WTC11 (cell line): ENCODE measurements around the gene FOXC2. TPM values are rescaled to one million over a fixed set of nuclear protein-coding genes. Genes with fewer than 3 reads are reported as not detected.

ENCODE experiments used
- ATAC-seq: fragments of 200-7000 bp; cut with Tn5 transposase; 2 replicates; pipeline ENCODE4 v1.10.0; 2021; ENCODE audit warnings: mild to moderate bottlenecking, moderate library complexity
- CTCF ChIA-PET: fragments of 300-600 bp; sonication (Branson Sonifier 250); formaldehyde crosslinking; loops from one replicate; lab custom pipeline; 2021; ENCODE audit warnings: antibody characterized with exemption; lab: Charles Lee
- POLR2A ChIA-PET: fragments of 350-600 bp; sonication (Branson Sonifier 250); formaldehyde crosslinking; loops from one replicate; lab custom pipeline; 2021; ENCODE audit warnings: antibody characterized with exemption; lab: Charles Lee
- DNase-seq: peaks from one replicate; pipeline ENCODE4 v3.0.0; 2021; ENCODE audit warnings: low spot score
- H3K27ac Mint-ChIP-seq: 2 replicates; pipeline ENCODE4 v1.8.0; 2021; ENCODE audit warnings: mixed read lengths
- H3K27me3 Mint-ChIP-seq: 2 replicates; pipeline ENCODE4 v1.8.0; 2021; ENCODE audit warnings: low read depth, mild to moderate bottlenecking, moderate library complexity, mixed read lengths
- H3K36me3 Mint-ChIP-seq: 2 replicates; pipeline ENCODE4 v1.8.0; 2021; ENCODE audit warnings: mixed read lengths
- H3K4me1 Mint-ChIP-seq: 2 replicates; pipeline ENCODE4 v1.8.0; 2022; ENCODE audit warnings: mixed read lengths
- H3K4me3 Mint-ChIP-seq: 2 replicates; pipeline ENCODE4 v1.8.0; 2021; ENCODE audit warnings: mild to moderate bottlenecking, moderate library complexity, mixed read lengths
- H3K9me3 Mint-ChIP-seq: 2 replicates; pipeline ENCODE4 v1.8.0; 2021; ENCODE audit warnings: mixed read lengths
- E2F5 ChIP-seq: sonication (generic); formaldehyde crosslinking; IDR thresholded peaks from 2 replicates; pipeline ENCODE4 v1.8.1; 2022; ENCODE audit warnings: mild to moderate bottlenecking, moderate library complexity, missing genetic modification reagents
- ERG ChIP-seq: fragments of 250-450 bp; sonication (Bioruptor Pico); IDR thresholded peaks from 2 replicates; pipeline ENCODE4 v1.8.0; 2021; ENCODE audit warnings: mild to moderate bottlenecking
- GTF2I ChIP-seq: fragments of 250-450 bp; sonication (Bioruptor Pico); conservative IDR thresholded peaks from 2 replicates; pipeline ENCODE4 v1.4.0; 2021; ENCODE audit warnings: mild to moderate bottlenecking
- IRF2 ChIP-seq: sonication (generic); formaldehyde crosslinking; IDR thresholded peaks from 2 replicates; pipeline ENCODE4 v1.8.0; 2022; ENCODE audit warnings: low read depth, missing genetic modification reagents, borderline replicate concordance
- NFYB ChIP-seq: sonication (generic); formaldehyde crosslinking; conservative IDR thresholded peaks from 2 replicates; pipeline ENCODE4 v1.8.0; 2022; ENCODE audit warnings: low read depth, missing genetic modification reagents
- PRRX2 ChIP-seq: fragments of 250-450 bp; sonication (Bioruptor Pico); IDR thresholded peaks from 2 replicates; pipeline ENCODE4 v1.8.0; 2021; ENCODE audit warnings: mild to moderate bottlenecking
- RORB ChIP-seq: fragments of 250-450 bp; sonication (Bioruptor Pico); IDR thresholded peaks from 2 replicates; pipeline ENCODE4 v1.9.0; 2021; ENCODE audit warnings: mild to moderate bottlenecking
- SMAD4 ChIP-seq: sonication (generic); formaldehyde crosslinking; IDR thresholded peaks from 2 replicates; pipeline ENCODE4 v1.8.0; 2022; ENCODE audit warnings: mild to moderate bottlenecking, missing genetic modification reagents
- SOX15 ChIP-seq: fragments of 250-450 bp; sonication (Bioruptor Pico); IDR thresholded peaks from 2 replicates; pipeline ENCODE4 v1.9.0; 2021; ENCODE audit warnings: mild to moderate bottlenecking
- SP1 ChIP-seq: sonication (generic); formaldehyde crosslinking; conservative IDR thresholded peaks from 2 replicates; pipeline ENCODE4 v1.8.1; 2022; ENCODE audit warnings: missing genetic modification reagents
- TEAD1 ChIP-seq: sonication (generic); formaldehyde crosslinking; IDR thresholded peaks from 2 replicates; pipeline ENCODE4 v1.8.0; 2022; ENCODE audit warnings: mild to moderate bottlenecking, missing genetic modification reagents
- TEAD4 ChIP-seq: sonication (generic); formaldehyde crosslinking; IDR thresholded peaks from 2 replicates; pipeline ENCODE4 v1.8.0; 2022; ENCODE audit warnings: mild to moderate bottlenecking, missing genetic modification reagents
- TP53 ChIP-seq: sonication (generic); formaldehyde crosslinking; IDR thresholded peaks from 2 replicates; pipeline ENCODE4 v1.8.1; 2023; ENCODE audit warnings: mild to moderate bottlenecking, missing genetic modification reagents
- ZBTB43 ChIP-seq: sonication (generic); formaldehyde crosslinking; IDR thresholded peaks from 2 replicates; pipeline ENCODE4 v1.8.1; 2023; ENCODE audit warnings: mild to moderate bottlenecking, missing genetic modification reagents
- ZMAT4 ChIP-seq: fragments of 250-450 bp; sonication (Bioruptor Pico); IDR thresholded peaks from 2 replicates; pipeline ENCODE4 v1.9.0; 2021; ENCODE audit warnings: mild to moderate bottlenecking
- ZNF121 ChIP-seq: sonication (generic); formaldehyde crosslinking; IDR thresholded peaks from 2 replicates; pipeline ENCODE4 v1.8.0; 2023; ENCODE audit warnings: missing genetic modification reagents
- ZNF138 ChIP-seq: sonication (generic); formaldehyde crosslinking; conservative IDR thresholded peaks from 2 replicates; pipeline ENCODE4 v1.8.1; 2022; ENCODE audit warnings: mild to moderate bottlenecking, moderate library complexity, missing genetic modification reagents
- ZNF263 ChIP-seq: sonication (generic); formaldehyde crosslinking; IDR thresholded peaks from 2 replicates; pipeline ENCODE4 v1.8.1; 2022; ENCODE audit warnings: low read depth, mild to moderate bottlenecking, moderate library complexity, missing genetic modification reagents
- ZNF281 ChIP-seq: sonication (generic); formaldehyde crosslinking; IDR thresholded peaks from 2 replicates; pipeline ENCODE4 v1.8.0; 2023; ENCODE audit warnings: mild to moderate bottlenecking, missing genetic modification reagents
- ZNF512 ChIP-seq: sonication (generic); formaldehyde crosslinking; IDR thresholded peaks from 2 replicates; pipeline ENCODE4 v1.8.1; 2022; ENCODE audit warnings: missing genetic modification reagents, borderline replicate concordance
- ZNF671 ChIP-seq: fragments of 250-450 bp; sonication (Bioruptor Pico); IDR thresholded peaks from 2 replicates; pipeline ENCODE4 v1.8.0; 2021; ENCODE audit warnings: mild to moderate bottlenecking
- total RNA-seq: library from RNA; stranded (reverse); gene quantifications from 3 replicates; pipeline ENCODE4 v1.2.3, GENCODE V29; 2021
- TF ChIP-seq, protein P1 (sequence below): sonication (generic); formaldehyde crosslinking; IDR thresholded peaks from 2 replicates; pipeline ENCODE4 v1.8.0; 2022; ENCODE audit warnings: mild to moderate bottlenecking, missing genetic modification reagents
- TF ChIP-seq, protein P2 (sequence below): fragments of 250-450 bp; sonication (Bioruptor Pico); conservative IDR thresholded peaks from 2 replicates; pipeline ENCODE4 v1.9.0; 2021; ENCODE audit warnings: mild to moderate bottlenecking

FOXC2 gene
- total RNA-seq, 1 experiment from 2014 or later: 0.28 TPM

DNA sequence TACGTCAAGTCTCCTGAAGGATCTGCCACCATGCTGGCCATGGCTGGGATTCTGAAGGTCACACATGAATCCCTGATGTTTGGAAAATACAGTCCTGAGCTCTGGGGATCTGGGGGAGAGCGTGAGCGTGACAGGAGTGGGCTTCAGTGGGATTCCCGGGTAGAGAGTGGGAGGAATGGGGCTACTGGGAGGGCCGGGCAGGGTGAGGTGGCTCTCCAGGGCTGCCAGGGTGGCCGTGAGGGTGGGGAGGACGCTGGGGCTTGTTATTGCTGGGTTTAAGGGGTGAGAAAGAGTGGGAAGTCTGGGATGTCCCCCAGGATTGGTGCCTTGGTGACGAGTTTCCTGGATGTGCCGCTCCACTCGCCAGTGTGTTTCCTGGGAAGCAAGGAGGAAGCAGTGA, 43.0 kb downstream of the FOXC2 start (continued):
- no peak for TF ChIP-seq ZNF281 (CRISPR knock-in tag)
- TF ChIP-seq SOX15 (CRISPR knock-in tag): no peak
- no peak for TF ChIP-seq E2F5 (CRISPR knock-in tag)
- TF ChIP-seq PRRX2 (CRISPR knock-in tag): no peak

DNA sequence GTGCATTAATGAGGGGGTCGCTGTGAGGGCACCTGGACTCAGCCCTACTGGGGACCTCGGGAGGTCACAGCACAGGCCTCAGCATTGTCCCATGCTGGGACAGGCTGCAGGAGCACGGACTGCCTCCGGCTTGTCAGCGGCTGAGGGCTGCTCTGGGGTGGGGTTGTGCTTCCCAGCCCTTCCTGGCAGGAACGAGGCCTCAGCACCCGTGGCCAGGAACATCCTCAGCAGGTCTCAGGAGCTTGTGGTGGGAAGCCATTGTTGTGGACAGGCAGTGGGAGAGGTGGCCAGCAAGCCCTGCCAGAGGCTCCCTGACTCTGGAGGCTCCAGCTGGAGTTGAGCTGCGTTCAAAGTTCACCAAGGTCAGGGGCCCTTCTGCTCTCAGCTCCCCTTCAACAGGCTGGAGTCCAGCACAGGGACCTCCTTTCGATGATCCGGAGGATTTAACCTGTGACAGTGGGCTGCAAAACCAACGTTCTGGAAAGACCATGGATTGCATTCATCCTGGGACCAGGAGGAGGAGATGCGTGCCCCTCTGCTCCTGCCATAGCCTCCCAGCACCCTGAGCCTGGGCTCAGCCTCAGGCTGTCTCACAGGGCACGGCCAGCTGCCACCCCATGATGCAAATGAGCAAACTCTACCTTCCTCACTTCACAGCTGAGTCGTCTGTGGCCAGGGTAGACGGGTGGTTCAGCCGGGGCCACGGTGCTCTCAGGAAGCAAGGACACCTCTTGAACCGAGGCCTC, 44.3 kb downstream of the FOXC2 start:
- no peaks in the 10 kb centered on the region; the same call in 1 of the 2 replicates for H3K27me3 Mint-ChIP-seq
- H3K27ac Mint-ChIP-seq: no peak overlapping the region
- no peaks in the 10 kb centered on the region for H3K36me3 Mint-ChIP-seq
- ATAC-seq (no peak), DNase-seq (no peak)
- no peak overlapping the region for H3K4me3 Mint-ChIP-seq
- peaks cover 17% of the 10 kb centered on the region for H3K4me1 Mint-ChIP-seq
- POLR2A ChIA-PET: no interaction called here
- TF ChIP-seq, protein P1, sequence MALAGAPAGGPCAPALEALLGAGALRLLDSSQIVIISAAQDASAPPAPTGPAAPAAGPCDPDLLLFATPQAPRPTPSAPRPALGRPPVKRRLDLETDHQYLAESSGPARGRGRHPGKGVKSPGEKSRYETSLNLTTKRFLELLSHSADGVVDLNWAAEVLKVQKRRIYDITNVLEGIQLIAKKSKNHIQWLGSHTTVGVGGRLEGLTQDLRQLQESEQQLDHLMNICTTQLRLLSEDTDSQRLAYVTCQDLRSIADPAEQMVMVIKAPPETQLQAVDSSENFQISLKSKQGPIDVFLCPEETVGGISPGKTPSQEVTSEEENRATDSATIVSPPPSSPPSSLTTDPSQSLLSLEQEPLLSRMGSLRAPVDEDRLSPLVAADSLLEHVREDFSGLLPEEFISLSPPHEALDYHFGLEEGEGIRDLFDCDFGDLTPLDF (CRISPR knock-in tag): no peak
- TF ChIP-seq TP53 (CRISPR knock-in tag) (no peak), RORB (CRISPR knock-in tag) (no peak), TEAD4 (no peak), ZNF138 (no peak), ZMAT4 (CRISPR knock-in tag) (no peak), TEAD1 (CRISPR knock-in tag) (no peak), SMAD4 (CRISPR knock-in tag) (no peak), ZBTB43 (CRISPR knock-in tag) (no peak), IRF2 (no peak), SP1 (CRISPR knock-in tag) (no peak), ZNF121 (CRISPR knock-in tag) (no peak), ERG (CRISPR knock-in tag) (no peak), GTF2I (no peak), ZNF671 (no peak), NFYB (CRISPR knock-in tag) (no peak), ZNF512 (CRISPR knock-in tag) (no peak), ZNF263 (CRISPR knock-in tag) (no peak)
- TF ChIP-seq, protein P2, sequence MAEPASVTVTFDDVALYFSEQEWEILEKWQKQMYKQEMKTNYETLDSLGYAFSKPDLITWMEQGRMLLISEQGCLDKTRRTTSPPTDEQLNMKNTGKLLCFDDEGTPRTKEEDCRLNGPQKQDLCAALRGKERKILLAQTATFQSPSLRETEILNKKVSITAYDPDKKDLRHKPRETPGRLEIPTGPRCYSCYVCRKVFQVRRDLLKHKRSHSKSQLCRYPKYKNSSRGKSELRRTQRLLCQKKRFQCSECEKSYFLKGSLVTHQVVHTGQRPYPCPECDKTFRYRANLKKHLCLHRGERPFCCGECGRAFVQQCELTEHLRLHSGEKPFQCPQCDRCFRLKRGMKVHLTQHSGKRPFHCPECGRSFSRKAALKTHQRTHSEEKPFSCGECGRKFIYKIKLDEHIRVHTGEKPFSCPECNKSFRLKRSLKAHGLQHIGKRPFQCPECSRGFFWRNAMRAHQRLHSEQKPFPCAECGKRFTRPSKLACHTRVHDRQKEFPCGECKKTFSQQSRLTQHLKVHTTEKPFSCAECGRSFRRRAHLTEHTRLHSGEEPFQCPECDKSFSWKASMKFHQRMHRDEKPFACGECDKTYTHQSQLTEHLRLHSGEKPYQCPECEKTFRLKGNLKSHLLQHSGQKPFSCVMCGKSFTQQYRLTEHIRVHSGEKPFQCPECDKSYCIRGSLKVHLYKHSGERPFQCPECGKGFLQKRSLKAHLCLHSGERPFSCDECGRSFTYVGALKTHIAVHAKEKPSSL (CRISPR knock-in tag): no peak
- CTCF ChIA-PET: interaction anchor here (0.6 kb wide), 1 partner anchor 407 kb away, joined by 4 read pairs; no protein-coding TSS in a partner anchor
- H3K9me3 Mint-ChIP-seq: peaks cover 7% of the 10 kb centered on the region
